GM23338 (cell line): ENCODE data around the gene AGR2. TPM values are rescaled to one million over a fixed set of nuclear protein-coding genes. Genes with fewer than 3 reads are reported as not detected.

Source experiments
- ATAC-seq: fragments of 200-7000 bp; cut with Tn5 transposase; 3 replicates; pipeline ENCODE4 v1.9.1; 2020
- DNase-seq: peaks from one replicate; pipeline ENCODE4 v3.0.0-alpha.2; 2015; ENCODE audit warnings: low spot score
- H2AFZ ChIP-seq: fragments of 200-600 bp; sonication (generic); 2 replicates; pipeline ENCODE4 v1.8.0; 2016; ENCODE audit warnings: antibody characterized with exemption, mild to moderate bottlenecking, moderate library complexity
- H3F3A ChIP-seq: fragments of 200-600 bp; sonication (generic); replicated peaks from 2 replicates; pipeline ENCODE4 v1.8.0; 2017; ENCODE audit warnings: antibody characterized with exemption, mixed run types, low read depth
- H3K27ac ChIP-seq: fragments of 200-600 bp; sonication (generic); 2 replicates; pipeline ENCODE4 v1.6.1; 2016; ENCODE audit warnings: low read depth
- H3K27me3 ChIP-seq: fragments of 200-600 bp; sonication (generic); 2 replicates; pipeline ENCODE4 v1.8.0; 2016; ENCODE audit warnings: mild to moderate bottlenecking, mixed run types, moderate library complexity; ENCODE audit not compliant: insufficient read depth
- H3K36me3 ChIP-seq: fragments of 200-600 bp; sonication (generic); 2 replicates; pipeline ENCODE4 v1.8.0; 2016; ENCODE audit warnings: mild to moderate bottlenecking; ENCODE audit not compliant: insufficient read depth
- H3K4me1 ChIP-seq: fragments of 200-600 bp; sonication (generic); 2 replicates; pipeline ENCODE4 v1.8.0; 2016; ENCODE audit warnings: mild to moderate bottlenecking, moderate library complexity; ENCODE audit not compliant: insufficient read depth
- H3K4me2 ChIP-seq: fragments of 200-600 bp; sonication (generic); 2 replicates; pipeline ENCODE4 v1.7.1; 2017; ENCODE audit warnings: mixed run types
- H3K4me3 ChIP-seq: fragments of 200-600 bp; sonication (generic); 2 replicates; pipeline ENCODE4 v1.6.1; 2016; ENCODE audit warnings: mixed run types
- H3K79me2 ChIP-seq: fragments of 200-600 bp; sonication (generic); replicated peaks from 2 replicates; pipeline ENCODE4 v1.8.0; 2017; ENCODE audit warnings: mild to moderate bottlenecking; ENCODE audit not compliant: insufficient read depth
- H3K9me2 ChIP-seq: fragments of 200-600 bp; sonication (generic); 2 replicates; pipeline ENCODE4 v1.8.0; 2017; ENCODE audit not compliant: insufficient read depth
- H4K20me1 ChIP-seq: fragments of 200-600 bp; sonication (generic); replicated peaks from 2 replicates; pipeline ENCODE4 v1.8.0; 2017; ENCODE audit warnings: mild to moderate bottlenecking; ENCODE audit not compliant: insufficient read depth
- H3K27ac Mint-ChIP-seq: 2 replicates; pipeline ENCODE4 v1.8.0; 2020; ENCODE audit warnings: inconsistent platforms, mild to moderate bottlenecking, moderate library complexity, mixed read lengths
- H3K27me3 Mint-ChIP-seq: 3 replicates; pipeline ENCODE4 v1.8.0; 2022; ENCODE audit warnings: low read depth, mild to moderate bottlenecking, moderate library complexity, mixed read lengths, inconsistent platforms; ENCODE audit not compliant: insufficient read depth, poor library complexity
- H3K36me3 Mint-ChIP-seq: 3 replicates; pipeline ENCODE4 v1.8.0; 2021; ENCODE audit warnings: low read depth, mild to moderate bottlenecking, inconsistent platforms, moderate library complexity, mixed read lengths
- H3K4me1 Mint-ChIP-seq: 3 replicates; pipeline ENCODE4 v1.8.0; 2020; ENCODE audit warnings: mild to moderate bottlenecking, inconsistent platforms, mixed read lengths
- H3K4me3 Mint-ChIP-seq: 3 replicates; pipeline ENCODE4 v1.8.0; 2021; ENCODE audit warnings: moderate library complexity, mild to moderate bottlenecking, inconsistent platforms, mixed read lengths
- H3K9me3 Mint-ChIP-seq: 3 replicates; pipeline ENCODE4 v1.8.0; 2020; ENCODE audit warnings: moderate library complexity, mild to moderate bottlenecking, inconsistent platforms, mixed read lengths
- ETS1 ChIP-seq: IDR thresholded peaks from 2 replicates; pipeline ENCODE4 v1.6.1; 2016; ENCODE audit warnings: antibody characterized with exemption
- EZH2 ChIP-seq: fragments of 200-600 bp; sonication (generic); IDR thresholded peaks from one replicate; pipeline ENCODE4 v1.8.0; 2017; ENCODE audit warnings: antibody characterized with exemption, mild to moderate bottlenecking, low read depth; ENCODE audit not compliant: unreplicated experiment
- EZH2phosphoT487 ChIP-seq: fragments of 200-600 bp; sonication (generic); IDR thresholded peaks from one replicate; pipeline ENCODE4 v1.8.1; 2018; ENCODE audit warnings: antibody characterized with exemption; ENCODE audit not compliant: unreplicated experiment
- JUNB ChIP-seq: IDR thresholded peaks from one replicate; pipeline ENCODE4 v1.6.1; 2016; ENCODE audit warnings: antibody characterized with exemption; ENCODE audit not compliant: unreplicated experiment
- STAT1 ChIP-seq: IDR thresholded peaks from one replicate; pipeline ENCODE4 v1.6.1; 2016; ENCODE audit warnings: antibody characterized with exemption; ENCODE audit not compliant: unreplicated experiment
- polyA plus RNA-seq: library from polyadenylated mRNA; unstranded; fragments of >200 nt; fragmentation: Nextera tagmentation; extraction: Ambion mirVana; gene quantifications from 2 replicates; pipeline ENCODE4 v1.2.1, GENCODE V29; 2016
- total RNA-seq: library from RNA; depleted of rRNA; stranded (reverse); fragments of >200 nt; shearing (Covaris generic); gene quantifications from 2 replicates; pipeline ENCODE4 v1.2.3, GENCODE V29; 2014
- TF ChIP-seq, protein P1 (sequence below): fragments of 250-450 bp; sonication (Bioruptor Pico); IDR thresholded peaks from 2 replicates; pipeline ENCODE4 v1.5.0; 2020; ENCODE audit warnings: mild to moderate bottlenecking, moderate library complexity

Gene AGR2
- total and polyA plus RNA-seq, 2 experiments from 2014 or later: not detected

DNA sequence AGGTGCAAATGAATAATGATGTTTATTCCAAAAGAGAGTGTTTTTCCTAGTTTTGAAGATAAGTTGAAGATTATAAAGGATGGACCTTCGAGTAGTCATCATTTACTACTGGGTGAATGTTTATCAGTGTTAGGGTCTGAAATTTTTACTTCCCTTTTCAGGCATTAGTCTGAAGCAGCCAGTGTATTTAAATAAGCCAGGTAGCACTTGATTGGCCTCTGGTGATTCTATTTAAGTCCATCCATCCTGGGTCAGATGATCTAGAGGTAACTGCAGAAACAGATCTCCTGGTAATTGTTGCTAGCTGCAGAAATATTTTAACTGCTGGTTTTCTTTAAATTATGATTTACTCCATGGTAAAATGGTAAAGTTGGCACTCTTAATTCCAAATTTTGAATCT lies 34.1 kb upstream of the AGR2 start:
- ATAC-seq (no peak), DNase-seq (no peak)
- Histone ChIP-seq H3K4me2 (no peak overlapping the region), H3F3A (no peaks in the 10 kb centered on the region), H3K4me3 (no peak overlapping the region), H3K9me2 (no peaks in the 10 kb centered on the region; the same call in 1 of the 2 replicates), H2AFZ (no peak overlapping the region), H3K27ac (no peak overlapping the region), H3K79me2 (no peaks in the 10 kb centered on the region), H3K36me3 (no peaks in the 10 kb centered on the region), H3K27me3 (no peaks in the 10 kb centered on the region), H3K4me1 (no peaks in the 10 kb centered on the region), H4K20me1 (no peaks in the 10 kb centered on the region)
- Mint-ChIP-seq H3K9me3 (no peaks in the 10 kb centered on the region), H3K36me3 (no peaks in the 10 kb centered on the region), H3K4me1 (peaks cover 4% of the 10 kb centered on the region; the same call in 2 of the 3 replicates), H3K27me3 (no peaks in the 10 kb centered on the region), H3K27ac (no peak overlapping the region), H3K4me3 (no peak overlapping the region)
- no peak for TF ChIP-seq JUNB
- TF ChIP-seq, protein P1, sequence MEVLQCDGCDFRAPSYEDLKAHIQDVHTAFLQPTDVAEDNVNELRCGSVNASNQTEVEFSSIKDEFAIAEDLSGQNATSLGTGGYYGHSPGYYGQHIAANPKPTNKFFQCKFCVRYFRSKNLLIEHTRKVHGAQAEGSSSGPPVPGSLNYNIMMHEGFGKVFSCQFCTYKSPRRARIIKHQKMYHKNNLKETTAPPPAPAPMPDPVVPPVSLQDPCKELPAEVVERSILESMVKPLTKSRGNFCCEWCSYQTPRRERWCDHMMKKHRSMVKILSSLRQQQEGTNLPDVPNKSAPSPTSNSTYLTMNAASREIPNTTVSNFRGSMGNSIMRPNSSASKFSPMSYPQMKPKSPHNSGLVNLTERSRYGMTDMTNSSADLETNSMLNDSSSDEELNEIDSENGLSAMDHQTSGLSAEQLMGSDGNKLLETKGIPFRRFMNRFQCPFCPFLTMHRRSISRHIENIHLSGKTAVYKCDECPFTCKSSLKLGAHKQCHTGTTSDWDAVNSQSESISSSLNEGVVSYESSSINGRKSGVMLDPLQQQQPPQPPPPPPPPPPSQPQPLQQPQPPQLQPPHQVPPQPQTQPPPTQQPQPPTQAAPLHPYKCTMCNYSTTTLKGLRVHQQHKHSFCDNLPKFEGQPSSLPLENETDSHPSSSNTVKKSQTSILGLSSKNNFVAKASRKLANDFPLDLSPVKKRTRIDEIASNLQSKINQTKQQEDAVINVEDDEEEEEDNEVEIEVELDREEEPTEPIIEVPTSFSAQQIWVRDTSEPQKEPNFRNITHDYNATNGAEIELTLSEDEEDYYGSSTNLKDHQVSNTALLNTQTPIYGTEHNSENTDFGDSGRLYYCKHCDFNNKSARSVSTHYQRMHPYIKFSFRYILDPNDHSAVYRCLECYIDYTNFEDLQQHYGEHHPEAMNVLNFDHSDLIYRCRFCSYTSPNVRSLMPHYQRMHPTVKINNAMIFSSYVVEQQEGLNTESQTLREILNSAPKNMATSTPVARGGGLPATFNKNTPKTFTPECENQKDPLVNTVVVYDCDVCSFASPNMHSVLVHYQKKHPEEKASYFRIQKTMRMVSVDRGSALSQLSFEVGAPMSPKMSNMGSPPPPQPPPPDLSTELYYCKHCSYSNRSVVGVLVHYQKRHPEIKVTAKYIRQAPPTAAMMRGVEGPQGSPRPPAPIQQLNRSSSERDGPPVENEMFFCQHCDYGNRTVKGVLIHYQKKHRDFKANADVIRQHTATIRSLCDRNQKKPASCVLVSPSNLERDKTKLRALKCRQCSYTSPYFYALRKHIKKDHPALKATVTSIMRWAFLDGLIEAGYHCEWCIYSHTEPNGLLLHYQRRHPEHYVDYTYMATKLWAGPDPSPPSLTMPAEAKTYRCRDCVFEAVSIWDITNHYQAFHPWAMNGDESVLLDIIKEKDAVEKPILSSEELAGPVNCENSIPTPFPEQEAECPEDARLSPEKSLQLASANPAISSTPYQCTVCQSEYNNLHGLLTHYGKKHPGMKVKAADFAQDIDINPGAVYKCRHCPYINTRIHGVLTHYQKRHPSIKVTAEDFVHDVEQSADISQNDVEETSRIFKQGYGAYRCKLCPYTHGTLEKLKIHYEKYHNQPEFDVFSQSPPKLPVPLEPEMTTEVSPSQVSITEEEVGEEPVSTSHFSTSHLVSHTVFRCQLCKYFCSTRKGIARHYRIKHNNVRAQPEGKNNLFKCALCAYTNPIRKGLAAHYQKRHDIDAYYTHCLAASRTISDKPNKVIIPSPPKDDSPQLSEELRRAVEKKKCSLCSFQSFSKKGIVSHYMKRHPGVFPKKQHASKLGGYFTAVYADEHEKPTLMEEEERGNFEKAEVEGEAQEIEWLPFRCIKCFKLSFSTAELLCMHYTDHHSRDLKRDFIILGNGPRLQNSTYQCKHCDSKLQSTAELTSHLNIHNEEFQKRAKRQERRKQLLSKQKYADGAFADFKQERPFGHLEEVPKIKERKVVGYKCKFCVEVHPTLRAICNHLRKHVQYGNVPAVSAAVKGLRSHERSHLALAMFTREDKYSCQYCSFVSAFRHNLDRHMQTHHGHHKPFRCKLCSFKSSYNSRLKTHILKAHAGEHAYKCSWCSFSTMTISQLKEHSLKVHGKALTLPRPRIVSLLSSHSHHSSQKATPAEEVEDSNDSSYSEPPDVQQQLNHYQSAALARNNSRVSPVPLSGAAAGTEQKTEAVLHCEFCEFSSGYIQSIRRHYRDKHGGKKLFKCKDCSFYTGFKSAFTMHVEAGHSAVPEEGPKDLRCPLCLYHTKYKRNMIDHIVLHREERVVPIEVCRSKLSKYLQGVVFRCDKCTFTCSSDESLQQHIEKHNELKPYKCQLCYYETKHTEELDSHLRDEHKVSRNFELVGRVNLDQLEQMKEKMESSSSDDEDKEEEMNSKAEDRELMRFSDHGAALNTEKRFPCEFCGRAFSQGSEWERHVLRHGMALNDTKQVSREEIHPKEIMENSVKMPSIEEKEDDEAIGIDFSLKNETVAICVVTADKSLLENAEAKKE: no peak
- TF ChIP-seq STAT1: no peak
- no peak for TF ChIP-seq EZH2phosphoT487
- no peak for TF ChIP-seq EZH2
- no peak for TF ChIP-seq ETS1
